ENCODE measurements around the gene MAPT.
"Not testable (repeated sequence)": the region's sequence is repeated elsewhere in the genome, so short reads cannot be mapped to it uniquely, and the experiment has no call there.

The MAPT gene

DNA sequence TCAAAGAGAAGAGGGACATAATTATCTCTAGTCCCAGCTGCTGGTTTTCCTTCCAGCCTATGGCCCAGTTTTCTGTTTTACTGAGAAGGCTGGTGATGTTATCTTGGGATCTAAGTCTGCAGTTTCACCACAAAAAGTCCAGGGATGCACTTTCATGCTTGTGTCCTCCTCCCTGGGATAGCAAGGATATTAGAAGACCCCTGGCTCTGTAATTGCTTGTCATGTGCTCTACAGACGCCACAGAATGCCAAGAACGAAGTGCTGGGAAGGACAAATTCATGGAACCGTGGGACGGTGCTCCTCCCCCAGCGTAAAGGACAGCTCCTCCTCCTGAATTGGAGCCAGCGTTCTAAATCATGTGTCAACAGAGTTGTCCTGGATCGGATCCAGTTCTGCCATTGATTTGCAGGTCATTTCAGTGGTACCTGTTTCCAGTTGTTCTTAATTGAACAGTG lies 8.6 kb downstream of the MAPT start:
- Mint-ChIP-seq H3K36me3 (ENCODE audit: low read depth) (no peaks in the 10 kb centered on the region), H3K4me1 (ENCODE audit: low read depth) (peaks cover 14% of the 10 kb centered on the region), H3K27me3 (peaks cover 64% of the 10 kb centered on the region), H3K27ac (no peak overlapping the region), H3K4me3 (no peak overlapping the region), H3K9me3 (no peaks in the 10 kb centered on the region)
- DNase-seq: no peak

DNA sequence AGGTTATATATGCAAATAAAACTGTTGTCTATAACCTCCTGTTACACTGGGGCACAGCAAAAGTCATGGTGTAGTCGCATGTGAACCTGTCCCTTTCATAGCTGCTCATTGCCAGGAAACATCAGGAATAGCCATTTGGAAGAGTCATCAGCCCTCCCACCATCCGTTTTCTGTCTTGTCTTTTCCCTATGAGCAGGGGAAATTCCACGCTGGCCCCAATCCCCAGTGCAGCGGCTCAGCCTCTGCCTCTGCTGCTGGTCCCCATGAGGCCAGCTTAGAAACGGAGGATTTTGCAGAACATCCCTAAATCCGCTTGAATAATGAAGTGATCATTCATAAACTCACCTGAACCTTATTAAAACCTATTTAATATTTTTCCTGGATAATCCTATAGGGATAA lies 10.5 kb downstream of the MAPT start:
- Mint-ChIP-seq H3K4me3 (no peak overlapping the region), H3K4me1 (ENCODE audit: low read depth) (peaks cover 23% of the 10 kb centered on the region), H3K9me3 (no peaks in the 10 kb centered on the region), H3K27ac (no peak overlapping the region), H3K36me3 (ENCODE audit: low read depth) (no peaks in the 10 kb centered on the region), H3K27me3 (peaks cover 44% of the 10 kb centered on the region)
- DNase-seq: no peak

DNA sequence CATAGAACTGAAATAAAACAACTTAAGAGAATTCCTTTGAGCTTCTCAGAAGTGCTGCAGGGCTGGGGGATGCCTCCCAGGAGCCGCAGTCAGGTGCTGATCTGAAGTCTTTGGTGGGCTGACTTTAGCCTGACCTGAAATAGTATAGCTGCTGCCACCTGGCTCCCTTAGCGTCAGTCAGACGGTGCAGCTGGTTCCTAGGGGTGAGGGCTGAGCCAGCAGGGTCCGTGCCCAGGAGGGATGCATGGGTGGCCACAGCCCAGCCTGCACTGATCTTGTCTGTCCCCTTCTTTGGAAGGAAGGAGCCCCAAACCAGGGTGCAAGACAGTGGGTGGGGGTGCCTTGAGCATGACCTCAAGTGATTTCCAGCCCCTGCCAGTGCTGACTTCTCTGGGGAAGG lies 11.5 kb downstream of the MAPT start:
- no peak overlapping the region for H3K4me3 Mint-ChIP-seq
- no peaks in the 10 kb centered on the region for H3K9me3 Mint-ChIP-seq
- H3K27me3 Mint-ChIP-seq: peaks cover 35% of the 10 kb centered on the region
- H3K36me3 Mint-ChIP-seq (ENCODE audit: low read depth): no peaks in the 10 kb centered on the region
- DNase-seq: no peak
- no peak overlapping the region for H3K27ac Mint-ChIP-seq
- H3K4me1 Mint-ChIP-seq (ENCODE audit: low read depth): peaks cover 23% of the 10 kb centered on the region

DNA sequence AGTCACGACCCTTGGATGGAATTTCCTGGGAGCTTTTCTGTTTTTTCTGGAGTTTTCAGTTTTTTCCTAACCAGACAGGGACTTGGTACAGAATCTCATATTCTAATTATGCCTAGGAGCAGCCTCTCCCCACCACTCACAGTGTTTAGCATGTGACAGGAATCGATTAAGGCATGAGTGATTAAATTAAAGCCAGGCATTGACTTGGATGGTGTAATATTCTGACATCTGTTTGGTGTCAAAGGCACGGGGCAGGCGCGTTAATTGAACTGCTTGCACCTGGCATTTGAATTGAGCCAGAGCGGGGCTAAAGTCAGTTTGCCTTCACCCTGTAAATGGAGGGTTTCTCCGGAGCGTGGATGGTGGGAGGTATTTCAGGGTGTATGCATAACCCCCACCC lies 11.9 kb downstream of the MAPT start:
- DNase-seq: no peak
- Mint-ChIP-seq H3K9me3 (no peaks in the 10 kb centered on the region), H3K4me3 (no peak overlapping the region), H3K27me3 (peaks cover 31% of the 10 kb centered on the region), H3K36me3 (ENCODE audit: low read depth) (no peaks in the 10 kb centered on the region), H3K27ac (no peak overlapping the region), H3K4me1 (ENCODE audit: low read depth) (peaks cover 23% of the 10 kb centered on the region)

DNA sequence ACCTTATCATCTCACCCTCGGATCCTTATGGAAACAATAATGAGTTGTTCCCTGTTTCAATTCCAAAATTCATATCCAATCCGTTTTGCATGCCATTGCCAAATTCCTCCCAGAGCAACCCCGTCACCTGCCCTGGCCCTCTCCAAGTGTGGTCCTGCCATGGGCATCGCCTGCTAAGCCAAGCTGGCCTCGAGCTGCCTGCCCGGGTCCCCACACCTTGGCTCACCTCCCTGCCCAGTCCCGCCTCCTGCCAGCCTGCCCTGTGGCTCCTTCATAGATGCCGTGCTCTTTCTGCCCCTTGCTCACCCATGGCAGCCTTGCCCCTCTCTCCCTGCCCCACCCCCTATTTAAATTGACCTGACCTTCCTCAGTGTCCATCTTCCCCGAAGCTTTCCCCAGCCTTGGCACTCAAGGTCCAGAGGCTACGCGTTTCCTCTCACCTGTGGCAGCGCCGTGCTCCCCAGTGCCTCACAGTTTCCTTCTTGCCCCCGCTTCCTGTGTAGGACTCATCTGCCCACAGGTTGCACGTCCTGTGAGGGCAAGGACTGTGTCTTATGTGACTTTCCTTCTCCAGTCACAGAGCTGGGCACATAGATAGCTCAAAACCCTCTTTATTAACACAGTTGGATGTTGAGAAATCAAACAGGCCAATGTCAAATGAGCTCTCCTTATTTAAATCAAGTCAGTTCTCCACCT lies 12.7 kb downstream of the MAPT start:
- H3K4me3 Mint-ChIP-seq: no peak overlapping the region
- DNase-seq: peak; percentile 44

DNA sequence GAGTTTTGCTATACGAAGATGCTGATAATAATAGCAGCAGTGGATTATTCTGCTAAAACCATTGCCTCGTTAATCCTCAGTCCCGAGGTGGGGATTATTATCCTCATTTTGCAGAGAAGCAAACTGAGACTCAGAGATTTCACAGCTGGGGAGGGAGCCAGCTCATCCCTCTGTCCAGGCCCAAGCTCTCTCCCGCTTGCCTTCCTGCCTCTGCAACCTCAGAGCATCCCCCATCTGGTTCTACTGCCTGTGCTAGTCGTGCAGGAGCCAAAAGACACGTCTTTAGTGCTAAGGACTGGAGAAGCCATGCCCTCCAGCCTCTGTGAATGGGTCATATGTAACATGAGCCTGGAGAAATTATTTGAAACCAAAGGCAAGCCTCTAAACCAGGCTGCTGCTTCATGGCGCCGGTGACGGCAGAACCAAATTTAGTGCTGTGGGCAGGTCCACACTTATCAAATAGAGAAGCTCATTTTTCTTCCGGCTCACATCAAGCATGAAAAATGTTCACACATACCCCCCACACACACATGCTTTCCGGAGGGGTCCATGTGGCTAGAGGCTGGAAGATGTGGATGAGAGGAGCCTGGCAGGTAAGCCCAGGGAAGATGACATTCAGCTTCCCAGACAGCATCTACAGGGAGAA lies 13.5 kb downstream of the MAPT start:
- peaks cover 7% of the 10 kb centered on the region for H3K9me3 Mint-ChIP-seq
- H3K36me3 Mint-ChIP-seq (ENCODE audit: low read depth): no peaks in the 10 kb centered on the region
- H3K4me1 Mint-ChIP-seq (ENCODE audit: low read depth): peaks cover 23% of the 10 kb centered on the region
- DNase-seq: no peak
- H3K27me3 Mint-ChIP-seq: peaks cover 21% of the 10 kb centered on the region
- H3K4me3 Mint-ChIP-seq: no peak overlapping the region
- H3K27ac Mint-ChIP-seq: no peak overlapping the region

More for the DNA sequence above, 12.7 kb downstream of the MAPT start:
- Mint-ChIP-seq H3K27me3 (peaks cover 28% of the 10 kb centered on the region), H3K4me1 (ENCODE audit: low read depth) (peaks cover 23% of the 10 kb centered on the region), H3K36me3 (ENCODE audit: low read depth) (no peaks in the 10 kb centered on the region), H3K9me3 (peaks cover 2% of the 10 kb centered on the region), H3K27ac (peak overlapping the region; percentile 16)

DNA sequence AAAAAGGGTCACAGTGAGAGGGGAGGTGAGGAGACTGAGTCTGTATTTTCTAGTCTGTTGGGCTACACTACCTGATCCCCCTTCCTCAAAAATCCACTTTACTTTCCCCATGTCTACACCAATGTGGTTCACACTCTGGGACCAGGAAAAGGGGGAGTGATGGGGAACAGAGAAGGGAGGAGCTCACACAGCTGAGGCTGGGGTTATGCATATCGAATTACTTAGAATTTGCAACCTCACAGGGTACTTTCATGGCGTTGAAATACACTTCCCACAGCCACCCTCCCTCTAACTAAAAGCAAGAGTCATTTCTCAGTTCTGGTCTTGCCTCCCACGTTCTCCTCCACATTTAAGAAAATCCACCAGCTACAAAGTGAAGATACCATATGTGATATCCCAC lies 14.1 kb downstream of the MAPT start:
- H3K36me3 Mint-ChIP-seq (ENCODE audit: low read depth): no peaks in the 10 kb centered on the region
- DNase-seq: no peak
- H3K4me3 Mint-ChIP-seq: no peak overlapping the region

DNA sequence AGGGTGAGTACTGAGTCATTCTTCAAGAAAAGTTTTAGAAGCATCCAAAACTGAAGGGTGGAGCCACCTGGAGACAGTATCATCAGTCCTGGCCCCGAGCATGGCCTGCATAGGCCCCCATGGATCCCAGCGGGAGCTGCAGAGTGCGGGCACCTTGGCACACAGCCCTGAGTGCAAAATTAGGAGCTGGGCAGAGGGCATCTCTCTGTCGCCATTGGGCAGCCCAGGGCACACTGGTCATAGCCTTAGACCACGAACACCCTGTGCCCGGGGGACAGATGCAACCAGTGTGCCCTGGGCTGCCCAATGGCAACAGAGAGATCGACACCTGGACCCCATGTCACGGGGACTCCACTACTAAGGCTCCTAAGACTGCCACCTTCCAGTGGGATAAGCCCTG lies 14.6 kb downstream of the MAPT start:
- Mint-ChIP-seq H3K36me3 (ENCODE audit: low read depth) (no peaks in the 10 kb centered on the region), H3K4me1 (ENCODE audit: low read depth) (peaks cover 26% of the 10 kb centered on the region), H3K27ac (peak overlapping the region; percentile 65), H3K4me3 (no peak overlapping the region), H3K27me3 (peaks cover 17% of the 10 kb centered on the region), H3K9me3 (peaks cover 12% of the 10 kb centered on the region)
- no peak for DNase-seq

More for the DNA sequence above, 14.1 kb downstream of the MAPT start:
- Mint-ChIP-seq H3K4me1 (ENCODE audit: low read depth) (peaks cover 26% of the 10 kb centered on the region), H3K9me3 (peaks cover 12% of the 10 kb centered on the region), H3K27me3 (peaks cover 17% of the 10 kb centered on the region), H3K27ac (peak overlapping the region; percentile 65)

DNA sequence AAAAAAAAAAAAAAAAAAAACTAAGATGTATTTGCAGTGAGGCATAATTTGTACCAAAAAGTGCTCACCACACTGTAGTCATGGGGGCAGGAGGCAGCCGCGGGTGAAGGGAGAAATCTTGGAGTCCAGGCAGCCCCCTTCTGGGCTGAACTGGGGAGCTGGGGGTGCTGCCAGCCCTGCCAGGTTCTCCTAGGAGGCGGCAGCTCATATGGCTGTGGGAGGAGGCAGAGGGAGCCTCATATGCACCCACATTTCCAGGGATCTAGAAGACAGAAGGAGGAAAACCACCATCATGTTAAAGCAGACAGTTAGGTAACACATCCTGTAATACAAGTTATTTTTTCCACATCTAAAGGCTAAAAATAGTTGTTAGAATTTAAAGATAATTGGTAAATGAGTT lies 16.3 kb downstream of the MAPT start:
- Mint-ChIP-seq H3K9me3 (peaks cover 12% of the 10 kb centered on the region), H3K27ac (no peak overlapping the region), H3K4me1 (ENCODE audit: low read depth) (peaks cover 26% of the 10 kb centered on the region), H3K4me3 (no peak overlapping the region), H3K27me3 (peaks cover 18% of the 10 kb centered on the region), H3K36me3 (ENCODE audit: low read depth) (no peaks in the 10 kb centered on the region)
- no peak for DNase-seq

DNA sequence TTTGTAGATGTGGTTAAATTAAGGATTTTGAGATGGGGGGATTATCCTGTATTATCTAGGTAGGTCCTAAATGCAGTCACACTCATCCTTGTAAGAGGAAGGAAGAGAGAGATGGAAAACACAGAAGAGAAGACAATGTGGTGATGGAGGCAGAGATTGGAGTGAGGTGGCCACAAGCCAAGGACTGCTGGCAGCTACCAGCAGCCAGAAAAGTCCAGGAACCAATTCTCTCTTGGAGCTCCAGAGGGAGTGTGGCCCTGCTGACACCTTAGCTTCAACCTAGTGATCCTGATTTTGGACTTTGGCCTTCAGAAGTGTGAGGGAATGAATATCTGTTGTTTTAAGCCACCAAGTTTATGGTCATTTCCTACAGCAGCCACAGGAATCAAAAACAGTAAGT lies 18.0 kb downstream of the MAPT start:
- DNase-seq: no peak
- H3K9me3 Mint-ChIP-seq: peaks cover 12% of the 10 kb centered on the region
- peaks cover 13% of the 10 kb centered on the region for H3K27me3 Mint-ChIP-seq
- peaks cover 18% of the 10 kb centered on the region for H3K4me1 Mint-ChIP-seq (ENCODE audit: low read depth)
- H3K27ac Mint-ChIP-seq: no peak overlapping the region
- no peak overlapping the region for H3K4me3 Mint-ChIP-seq
- no peaks in the 10 kb centered on the region for H3K36me3 Mint-ChIP-seq (ENCODE audit: low read depth)

DNA sequence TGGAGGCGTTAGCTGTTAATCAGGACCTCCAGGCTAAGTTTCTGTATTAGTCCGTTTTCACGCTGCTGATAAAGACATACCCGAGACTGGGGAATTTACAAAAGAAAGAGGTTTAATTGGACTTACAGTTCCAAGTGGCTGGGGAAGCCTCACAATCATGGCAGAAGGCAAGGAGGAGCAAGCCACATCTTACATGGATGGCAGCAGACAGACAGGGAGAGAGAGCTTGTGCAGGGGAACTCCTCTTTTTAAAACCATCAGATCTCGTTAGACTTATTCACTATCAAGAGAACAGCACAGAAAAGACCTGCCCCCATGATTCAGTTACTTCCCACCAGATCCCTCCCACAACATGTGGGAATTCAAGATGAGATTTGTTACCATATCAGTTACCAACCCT lies 18.7 kb downstream of the MAPT start:
- H3K27ac Mint-ChIP-seq; H3K4me3 Mint-ChIP-seq; H3K36me3 Mint-ChIP-seq (ENCODE audit: low read depth); DNase-seq: not testable (repeated sequence)
- H3K4me1 Mint-ChIP-seq (ENCODE audit: low read depth): peaks cover 11% of the 10 kb centered on the region
- H3K9me3 Mint-ChIP-seq: peaks cover 12% of the 10 kb centered on the region
- peaks cover 11% of the 10 kb centered on the region for H3K27me3 Mint-ChIP-seq

DNA sequence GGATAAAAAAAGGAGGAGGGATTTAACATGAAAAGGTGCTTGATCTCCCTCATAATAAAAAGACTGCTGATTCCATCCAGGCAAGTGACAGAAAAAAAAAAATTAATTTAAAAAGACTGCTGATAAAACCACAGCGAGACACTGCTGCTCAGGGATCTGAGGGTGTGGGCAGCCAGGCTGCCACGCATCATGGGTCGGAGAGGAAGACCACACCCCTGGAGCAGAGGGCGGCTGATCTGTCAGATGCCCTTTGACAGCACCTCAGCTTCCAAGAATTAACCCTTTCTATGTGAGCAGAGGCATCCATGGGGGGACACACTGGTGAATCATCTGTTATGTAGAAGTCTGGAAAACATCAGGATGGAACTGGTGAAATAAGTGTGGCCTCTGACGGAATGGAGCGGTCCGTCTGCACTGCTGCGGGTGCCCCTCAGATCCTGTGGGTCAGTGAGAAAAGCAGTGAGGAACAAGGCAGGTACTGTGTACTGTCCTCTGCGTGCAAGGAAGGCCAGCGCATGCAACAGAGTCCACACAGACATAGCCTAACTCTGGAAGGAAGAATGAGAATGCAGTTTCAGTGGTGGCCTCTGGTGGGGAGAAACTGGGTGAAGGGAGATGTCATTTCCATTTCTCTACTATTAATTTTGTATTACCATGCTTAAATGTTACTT lies 19.8 kb downstream of the MAPT start:
- no peaks in the 10 kb centered on the region for H3K36me3 Mint-ChIP-seq (ENCODE audit: low read depth)
- peaks cover 15% of the 10 kb centered on the region for H3K27me3 Mint-ChIP-seq
- H3K4me3 Mint-ChIP-seq: no peak overlapping the region
- peaks cover 3% of the 10 kb centered on the region for H3K4me1 Mint-ChIP-seq (ENCODE audit: low read depth)
- peaks cover 12% of the 10 kb centered on the region for H3K9me3 Mint-ChIP-seq
- no peak for DNase-seq
- no peak overlapping the region for H3K27ac Mint-ChIP-seq

DNA sequence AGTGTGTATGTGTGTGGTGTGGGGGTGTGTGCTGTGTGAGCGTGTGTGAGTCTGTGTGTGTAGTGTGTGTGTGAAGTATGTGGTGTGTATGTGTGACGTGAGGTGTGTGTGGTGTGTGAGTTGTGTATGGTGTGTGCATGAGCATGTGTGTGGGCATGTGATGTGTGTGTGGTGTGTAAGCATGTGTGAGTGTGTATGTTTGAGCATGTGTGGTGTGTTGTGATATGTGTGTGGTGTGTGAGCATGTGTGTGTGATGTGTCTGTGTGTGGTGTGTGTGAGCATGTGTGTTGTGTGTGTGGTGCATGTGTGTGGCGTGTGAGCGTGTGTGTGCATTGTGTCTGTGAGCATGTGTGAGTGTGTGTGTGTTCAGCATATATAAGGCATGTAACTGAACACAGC lies 20.9 kb downstream of the MAPT start:
- no peak for DNase-seq
- H3K9me3 Mint-ChIP-seq: peaks cover 12% of the 10 kb centered on the region
- H3K4me1 Mint-ChIP-seq (ENCODE audit: low read depth): peaks cover 3% of the 10 kb centered on the region
- no peaks in the 10 kb centered on the region for H3K36me3 Mint-ChIP-seq (ENCODE audit: low read depth)
- no peak overlapping the region for H3K27ac Mint-ChIP-seq
- H3K4me3 Mint-ChIP-seq: no peak overlapping the region
- H3K27me3 Mint-ChIP-seq: peaks cover 15% of the 10 kb centered on the region

DNA sequence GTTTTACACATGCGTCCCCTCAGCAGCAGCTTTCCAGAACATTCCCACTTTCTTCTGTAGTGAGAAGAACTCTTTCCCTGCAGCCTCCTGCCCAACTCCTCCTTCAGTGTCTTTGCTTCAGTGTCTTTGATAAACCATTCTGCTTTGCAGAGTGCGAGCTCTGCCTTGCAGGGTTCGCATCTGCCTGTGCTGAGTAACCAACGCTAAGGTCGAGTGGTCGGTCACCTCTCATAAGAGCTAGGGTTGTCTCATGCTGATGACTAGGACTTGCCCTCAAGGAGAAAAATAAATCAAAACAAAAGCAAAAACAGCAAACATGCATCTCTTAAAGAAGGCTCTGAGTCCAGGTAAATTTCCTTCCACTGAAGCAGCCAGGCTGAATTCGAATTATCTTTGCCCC lies 22.7 kb downstream of the MAPT start:
- Mint-ChIP-seq H3K4me1 (ENCODE audit: low read depth) (peaks cover 3% of the 10 kb centered on the region), H3K27ac (no peak overlapping the region), H3K36me3 (ENCODE audit: low read depth) (no peaks in the 10 kb centered on the region), H3K4me3 (no peak overlapping the region), H3K27me3 (peaks cover 20% of the 10 kb centered on the region), H3K9me3 (peaks cover 10% of the 10 kb centered on the region)
- DNase-seq: no peak

DNA sequence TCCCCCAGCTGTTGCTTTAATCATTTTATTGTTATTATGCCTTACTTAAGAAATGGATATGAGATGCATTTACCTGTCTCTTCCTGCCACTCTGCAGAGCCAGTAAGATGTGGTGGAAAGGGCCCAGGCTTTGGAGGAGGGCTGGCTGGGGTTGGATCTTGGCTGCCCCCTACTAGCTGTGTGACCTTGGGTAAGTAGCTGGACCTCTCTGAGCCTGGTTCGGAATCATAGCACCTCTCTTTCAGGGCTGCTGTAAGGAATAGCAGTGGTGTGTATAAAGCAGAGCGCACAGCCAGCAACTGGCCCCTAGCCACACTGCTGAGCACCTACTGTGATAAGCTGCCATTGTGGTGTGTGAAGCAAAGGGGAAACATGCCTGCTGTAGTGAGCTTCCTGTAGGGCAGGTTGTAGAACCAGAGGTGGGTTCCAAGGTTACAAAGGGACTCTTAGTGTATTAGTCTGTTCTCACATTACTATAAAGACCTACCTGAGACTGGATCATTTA lies 23.9 kb downstream of the MAPT start:
- H3K27me3 Mint-ChIP-seq: peaks cover 20% of the 10 kb centered on the region

More for the DNA sequence above, 23.9 kb downstream of the MAPT start:
- H3K36me3 Mint-ChIP-seq (ENCODE audit: low read depth): no peaks in the 10 kb centered on the region
- H3K4me1 Mint-ChIP-seq (ENCODE audit: low read depth): no peaks in the 10 kb centered on the region
- H3K9me3 Mint-ChIP-seq: peaks cover under 1% of the 10 kb centered on the region
- H3K4me3 Mint-ChIP-seq: no peak overlapping the region
- DNase-seq: no peak
- no peak overlapping the region for H3K27ac Mint-ChIP-seq

Data from activated T-cell treated with anti-CD3 and anti-CD28 coated beads, Interleukin-2, amount 50 U/mL, for 24 hours (primary cell).